Epidermal melanocyte (primary cell): ENCODE data around the gene RAB7B.

Experiments used
- DNase-seq: peaks from one replicate; pipeline ENCODE4 v3.0.0; 2011; ENCODE audit warnings: low spot score; ENCODE audit not compliant: insufficient read length

Gene RAB7B

GRCh38 chr1:205927676-205928075 is 75.5 kb downstream of the RAB7B start:
- no peak for DNase-seq

GRCh38 chr1:205927247-205927646 is 75.9 kb downstream of the RAB7B start:
- no peak for DNase-seq
